Measurements from ENCODE around the gene AQR.
A peak's percentile ranks its signal among the peaks of the same experiment; 100 is the strongest.
"Not testable (repeated sequence)": the region's sequence is repeated elsewhere in the genome, so short reads cannot be mapped to it uniquely, and the experiment has no call there.

AQR gene

GRCh38 chr15:34813446-34814190 lies 155.9 kb downstream of the AQR start:
- DNase-seq (ENCODE audit: low read depth) = peak; percentile 27

GRCh38 chr15:34812868-34813365 lies 156.6 kb downstream of the AQR start:
- DNase-seq (ENCODE audit: low read depth) = not testable (repeated sequence)

- peak; percentile 85 for DNase-seq (ENCODE audit: low read depth)
These were observed 157.2 kb downstream of the AQR start for GRCh38 chr15:34812369-34812768.

DNA sequence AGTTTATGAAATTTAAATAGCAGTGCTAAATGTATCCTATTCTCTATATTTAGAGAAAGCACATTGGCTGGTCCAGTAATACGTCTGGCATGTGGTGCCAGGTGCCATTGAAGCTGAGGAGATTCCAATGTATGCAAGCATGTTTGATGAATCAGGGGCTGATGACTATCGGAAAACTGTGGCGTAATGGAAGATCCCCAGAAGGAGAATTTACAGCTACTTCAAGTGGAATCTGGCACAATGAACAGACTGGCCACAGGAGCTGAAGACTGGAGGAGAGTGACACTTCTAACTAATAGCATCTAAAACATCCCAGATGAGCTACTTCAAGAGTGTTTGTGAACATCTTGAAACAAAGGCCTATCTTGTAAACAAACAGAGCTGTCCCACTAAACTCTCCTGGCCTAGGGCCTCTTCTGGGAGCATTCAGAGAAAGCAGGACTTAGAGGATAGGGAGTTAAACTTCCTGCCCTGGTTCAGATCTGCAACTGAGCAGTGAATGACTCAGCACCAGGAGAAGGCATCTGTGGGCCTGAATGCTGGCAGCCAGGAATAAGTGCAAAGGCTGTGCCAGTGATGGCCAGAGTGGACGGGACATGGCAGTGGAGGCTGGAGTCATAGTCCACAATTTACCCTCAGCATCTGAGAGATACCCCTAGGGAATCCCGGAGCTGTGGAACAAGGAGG lies 159.0 kb downstream of the AQR start:
- peak; percentile 99 for DNase-seq (ENCODE audit: low read depth)

DNA sequence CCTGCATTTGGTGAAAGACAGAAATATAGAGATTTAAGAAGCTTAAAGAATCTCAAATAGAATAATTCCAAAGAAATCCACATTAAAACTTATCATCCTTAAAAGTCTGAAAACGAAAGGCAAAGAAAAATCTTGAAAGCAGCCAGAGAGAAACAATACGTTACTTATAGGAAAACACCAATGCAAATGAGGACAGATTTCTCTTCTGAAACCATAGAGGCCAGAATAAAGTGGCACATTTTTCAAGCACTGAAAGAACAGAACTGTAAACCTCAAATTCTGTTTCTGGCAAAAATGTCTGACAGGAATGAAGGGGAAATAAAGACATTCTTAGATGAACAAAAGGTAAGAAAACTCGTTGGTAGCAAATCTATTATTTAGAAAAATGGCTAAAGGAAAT lies 160.4 kb downstream of the AQR start:
- no peak for DNase-seq (ENCODE audit: low read depth)

DNA sequence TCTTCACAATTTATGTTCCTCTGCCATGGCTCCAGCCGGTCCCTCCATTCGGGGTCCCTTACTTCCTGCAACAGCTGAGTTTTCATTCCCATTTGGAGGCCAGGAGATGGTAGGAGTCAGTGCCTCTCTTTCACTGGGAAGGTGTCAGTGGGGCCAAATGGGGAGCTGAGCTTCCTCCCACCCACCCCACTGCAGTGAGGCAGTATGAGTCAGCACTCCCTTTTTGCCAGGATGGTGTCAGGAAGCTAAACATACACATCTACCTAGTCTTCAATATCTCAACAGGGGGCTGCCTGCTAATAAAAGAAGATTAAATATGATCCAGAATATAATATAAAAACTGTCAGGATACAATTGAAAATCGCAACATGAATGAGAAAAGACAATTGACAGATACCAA lies 161.5 kb downstream of the AQR start:
- DNase-seq (ENCODE audit: low read depth) = peak; percentile 69

GRCh38 chr15:34807241-34807640 lies 162.3 kb downstream of the AQR start:
- not testable (repeated sequence) for DNase-seq (ENCODE audit: low read depth)

DNA sequence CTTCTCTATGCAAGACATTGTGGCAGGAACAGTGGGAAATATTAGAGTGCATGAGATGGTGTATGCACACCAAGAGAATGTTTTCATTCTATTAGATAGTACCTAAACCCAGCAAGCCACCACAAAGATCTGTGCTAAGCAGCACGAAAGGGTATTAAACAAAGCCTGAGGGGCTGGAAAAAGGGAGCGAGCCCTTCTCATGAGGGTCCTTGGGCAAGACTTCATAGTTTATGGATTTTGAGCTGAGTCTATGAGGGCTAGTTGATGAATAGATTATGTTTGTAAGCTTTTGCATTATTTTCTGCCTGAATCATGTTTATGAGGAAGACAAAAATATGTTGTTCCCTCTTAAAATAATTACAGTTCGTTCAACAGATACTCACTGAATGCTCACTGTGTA lies 164.8 kb downstream of the AQR start:
- no peak for DNase-seq (ENCODE audit: low read depth)

DNA sequence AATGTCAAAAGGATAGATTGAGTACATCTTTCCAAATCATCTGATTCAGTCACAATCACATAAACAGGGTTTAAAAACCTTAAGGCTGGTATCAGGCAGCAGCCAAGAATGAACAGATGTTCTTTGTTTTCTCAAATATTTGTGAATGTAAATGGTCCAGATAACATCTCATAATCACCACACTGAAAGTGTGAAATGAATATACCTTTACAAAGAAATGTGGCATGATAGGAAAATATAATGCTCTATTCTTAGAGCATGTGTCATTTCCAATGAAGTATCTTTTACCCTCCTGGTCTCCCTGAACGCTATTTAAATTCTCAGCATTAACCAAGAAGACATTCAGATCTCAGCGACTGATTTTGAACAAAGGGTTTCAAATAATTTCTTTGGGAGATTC lies 165.4 kb downstream of the AQR start:
- DNase-seq (ENCODE audit: low read depth) = no peak

- no peak for DNase-seq (ENCODE audit: low read depth)
These were observed 166.5 kb downstream of the AQR start for GRCh38 chr15:34802803-34803750.

DNA sequence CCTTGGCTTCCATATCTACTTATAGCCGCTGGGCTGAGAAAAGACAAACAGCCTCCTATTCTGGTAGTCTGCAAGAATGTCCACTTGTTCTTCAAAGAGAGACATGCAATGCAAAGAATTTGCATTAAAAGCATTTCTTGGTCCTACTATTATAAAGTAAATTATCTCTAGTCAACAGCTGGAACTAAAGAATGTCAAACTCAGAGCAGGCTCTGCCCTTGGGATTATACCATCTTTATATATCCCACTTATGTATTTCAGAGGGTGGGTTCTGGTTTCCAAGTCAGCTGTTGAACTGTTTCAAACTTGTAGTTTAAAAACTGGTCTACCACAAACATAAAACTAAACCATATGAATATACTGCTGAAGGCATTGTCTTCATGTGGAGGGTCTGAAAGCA lies 167.2 kb downstream of the AQR start:
- no peak for DNase-seq (ENCODE audit: low read depth)

Data from iris pigment epithelial cell (primary cell).